K562 (cell line): ENCODE data around the gene ZNF652. TPM values are rescaled to one million over a fixed set of nuclear protein-coding genes. Genes with fewer than 3 reads are reported as not detected.
A peak's percentile ranks its signal among the peaks of the same experiment; 100 is the strongest.

ENCODE experiments used
- ATAC-seq: fragments of 200-7000 bp; cut with Tn5 transposase; 3 replicates; pipeline ENCODE4 v1.9.1; 2020; ENCODE audit warnings: moderate library complexity
- BruUV-seq: library from RNA; stranded (reverse); fragments of 400-500 nt; replicated peaks from 2 replicates; lab custom pipeline; 2021; lab: Mats Ljungman, UMichigan
- CTCF ChIA-PET: fragments of 300-600 bp; formaldehyde crosslinking; extraction: SDS; loops from one replicate; lab custom pipeline; 2021; ENCODE audit warnings: low intra/inter-chr PET ratio; lab: Yijun Ruan, JAX
- POLR2A ChIA-PET: fragments of 300-600, 350-650 bp; sonication (Branson Sonifier 250); formaldehyde crosslinking; extraction: SDS; loops from one replicate; lab custom pipeline; 2021; ENCODE audit warnings: antibody characterized with exemption, inconsistent platforms; lab: Yijun Ruan, JAX
- DNase-seq, 4 experiments: peaks; one replicate each; pipeline versions ENCODE4 v3.0.0 to v3.0.0-alpha.2; 2011 to 2018; ENCODE audit warnings: low spot score in 3 of 4, mixed read lengths in 3 of 4; ENCODE audit errors: extremely low read depth in 1 of 4
- FAIRE-seq: peaks from 2 replicates; lab custom pipeline; 2011; peaks lifted over from hg19 to GRCh38; lab: Jason Lieb, UNC
- H2AFZ ChIP-seq: 2 replicates; pipeline ENCODE4 v1.6.0; 2011; ENCODE audit warnings: low read depth, low read length, control low read depth, inconsistent platforms
- H3K27ac ChIP-seq: fragments of 200-600 bp; 3 replicates; pipeline ENCODE4 v1.8.0; 2011; ENCODE audit warnings: low read depth, mild to moderate bottlenecking, control low read depth, inconsistent platforms, low read length, moderate library complexity, mixed read lengths; ENCODE audit errors: extremely low read depth
- H3K27me3 ChIP-seq, 2 experiments: fragments of 300-600 bp in 1 of 2; 2 replicates in 1 of 2; 3 replicates in 1 of 2; pipeline versions ENCODE4 v1.6.0 to v1.8.0; 2011; ENCODE audit warnings: inconsistent platforms in 2 of 2, low read length in 2 of 2, mild to moderate bottlenecking in 1 of 2, mixed read lengths in 1 of 2, moderate library complexity in 1 of 2; ENCODE audit not compliant: control insufficient read depth in 2 of 2, insufficient read depth in 2 of 2
- H3K36me3 ChIP-seq: fragments of 300-600 bp; 3 replicates; pipeline ENCODE4 v1.8.0; 2011; ENCODE audit warnings: mild to moderate bottlenecking, low read length, inconsistent platforms; ENCODE audit not compliant: control insufficient read depth, insufficient read depth
- H3K4me1 ChIP-seq, 2 experiments: fragments of 200-600 bp in 1 of 2; replicated peaks in 1 of 2; 2 replicates in 1 of 2; 3 replicates in 1 of 2; pipeline versions ENCODE4 v1.5.1 to v1.8.0; 2011; ENCODE audit warnings: inconsistent platforms in 2 of 2, low read length in 2 of 2, mild to moderate bottlenecking in 1 of 2, mixed read lengths in 1 of 2, moderate library complexity in 1 of 2; ENCODE audit not compliant: control insufficient read depth in 2 of 2, insufficient read depth in 2 of 2
- H3K4me2 ChIP-seq: 2 replicates; pipeline ENCODE4 v1.6.1; 2011; ENCODE audit warnings: low read length, control low read depth, inconsistent platforms, mixed read lengths; ENCODE audit not compliant: insufficient read depth
- H3K4me3 ChIP-seq: fragments of 200-600 bp; sonication (generic), shearing (Covaris generic); 2 replicates; pipeline ENCODE4 v1.5.1; 2016; ENCODE audit warnings: control low read depth, inconsistent platforms
- H3K79me2 ChIP-seq: fragments of 200-600 bp; 3 replicates; pipeline ENCODE4 v1.8.0; 2011; ENCODE audit warnings: low read length, inconsistent platforms; ENCODE audit not compliant: control insufficient read depth, insufficient read depth
- H3K9ac ChIP-seq, 2 experiments: 2 replicates each; pipeline versions ENCODE4 v1.6.0 to v1.6.1; 2011; ENCODE audit warnings: low read depth in 2 of 2, low read length in 2 of 2, control low read depth in 1 of 2, inconsistent platforms in 1 of 2, mild to moderate bottlenecking in 1 of 2, mixed read lengths in 1 of 2; ENCODE audit not compliant: insufficient read depth in 1 of 2
- H3K9me1 ChIP-seq: one replicate; pipeline ENCODE4 v1.6.0; 2011; ENCODE audit warnings: inconsistent platforms, mild to moderate bottlenecking, low read length, moderate library complexity; ENCODE audit not compliant: control insufficient read depth, insufficient read depth
- H3K9me3 ChIP-seq: replicated peaks from 2 replicates; pipeline ENCODE4 v1.5.1; 2011; ENCODE audit warnings: low read depth, low read length, inconsistent platforms; ENCODE audit not compliant: control insufficient read depth, insufficient read depth
- H4K20me1 ChIP-seq: replicated peaks from 2 replicates; pipeline ENCODE4 v1.6.1; 2011; ENCODE audit warnings: low read length, inconsistent platforms, mixed read lengths; ENCODE audit not compliant: control insufficient read depth, insufficient read depth
- E2F8 ChIP-seq: fragments of 450-650 bp; IDR thresholded peaks from 2 replicates; pipeline ENCODE4 v1.7.1; 2018; ENCODE audit warnings: mild to moderate bottlenecking, low read depth; ENCODE audit not compliant: partially characterized antibody
- FOS ChIP-seq: IDR thresholded peaks from 3 replicates; pipeline ENCODE4 v1.6.1; 2011; ENCODE audit not compliant: insufficient read length; ENCODE audit errors: extremely low read depth
- HNRNPL ChIP-seq: fragments of 200-400 bp; formaldehyde crosslinking; IDR thresholded peaks from 2 replicates; pipeline ENCODE4 v1.6.1; 2017; ENCODE audit warnings: low read depth, mild to moderate bottlenecking, low read length
- MEF2D ChIP-seq: conservative IDR thresholded peaks from 2 replicates; pipeline ENCODE4 v1.6.1; 2016; ENCODE audit warnings: low read depth, missing genetic modification characterization, missing compliant biosample characterization
- NEUROD1 ChIP-seq: fragments of 150-350 bp; IDR thresholded peaks from 2 replicates; pipeline ENCODE4 v1.6.1; 2014; ENCODE audit warnings: borderline replicate concordance, low read length, low read depth; ENCODE audit not compliant: partially characterized antibody
- NFIX ChIP-seq: fragments of 250-450 bp; sonication (Bioruptor Pico); IDR thresholded peaks from 2 replicates; pipeline ENCODE4 v1.4.0; 2020; ENCODE audit warnings: low read depth, mild to moderate bottlenecking, moderate library complexity
- NRF1 ChIP-seq, 2 experiments: fragments of 450-650 bp; IDR thresholded peaks in 1 of 2; conservative IDR thresholded peaks in 1 of 2; 2 replicates each; pipeline ENCODE4 v1.6.1; 2014; ENCODE audit warnings: mild to moderate bottlenecking in 2 of 2
- POLR2G ChIP-seq: fragments of 200-400 bp; formaldehyde crosslinking; IDR thresholded peaks from 2 replicates; pipeline ENCODE4 v1.6.1; 2017; ENCODE audit warnings: low read depth, mild to moderate bottlenecking, antibody characterized with exemption, low read length, moderate library complexity
- TEAD1 ChIP-seq, 2 experiments: fragments of 450-650 bp in 1 of 2; sonication (generic) in 1 of 2; formaldehyde crosslinking; IDR thresholded peaks; 2 replicates each; pipeline versions ENCODE4 v1.4.0 to v1.8.0; 2020 to 2022; ENCODE audit warnings: mild to moderate bottlenecking in 2 of 2, missing genetic modification reagents in 1 of 2
- WGBS: fragments of 100-300 bp; shearing (Covaris generic); methylation state at CpG from one replicate; pipeline ENCODE4 v1.1.6; 2016; ENCODE audit warnings: low coverage, mixed read lengths; ENCODE audit not compliant: insufficient coverage; ENCODE audit errors: missing lambda C conversion rate; 5-methylcytosine and 5-hydroxymethylcytosine counted together
- in situ Hi-C: fragments of 300-500 bp; cut with MboI; formaldehyde crosslinking; loops from 4 replicates; pipeline ENCODE4 v1.15.0; 2018; ENCODE audit warnings: inconsistent platforms, mixed read lengths
- intact Hi-C: fragments of 100-400 bp; cut with micrococcal nuclease; formaldehyde crosslinking; loops from 2 replicates; pipeline ENCODE4 v1.14.2; 2022
- polyA plus RNA-seq, 8 experiments: library from polyadenylated mRNA; depleted of rRNA in 4 of 8; stranded (reverse) in 5 of 8; unstranded in 3 of 8; fragments of >200 nt; fragmentation: Nextera tagmentation in 2 of 8; fragmentation: Illumina TruSeq in 1 of 8; extraction: Ambion mirVana in 2 of 8; extraction: Trizol in 1 of 8; gene quantifications; 2 replicates each; pipeline versions ENCODE4 v1.2.1 to v1.2.3, GENCODE V29; 2011 to 2014; ENCODE audit warnings: inconsistent platforms in 1 of 8, missing spikeins in 1 of 8
- total RNA-seq, 7 experiments: library from RNA; depleted of rRNA in 6 of 7; stranded (reverse); fragments of >200 nt in 6 of 7; fragmentation: Illumina TruSeq in 2 of 7; extraction: Trizol in 2 of 7; gene quantifications; 2 replicates each; pipeline versions ENCODE4 v1.2.1 to v1.2.3, GENCODE V29; 2011 to 2021; ENCODE audit warnings: low replicate concordance in 1 of 7

Gene ZNF652
- total and polyA plus RNA-seq, 9 of the 15 experiments (the other 6 are each of a cell fraction or from before 2014, with no cell fraction given), result 5.1 to 15.5 (median 7.8) TPM

- TF ChIP-seq E2F8 (no peak), HNRNPL (no peak), TEAD1 (CRISPR knock-in tag; IDR thresholded peaks at IDR 0.05) (no peak), NFIX (CRISPR knock-in tag) (no peak), NEUROD1 (no peak), NRF1 (conservative IDR thresholded peaks at IDR 0.05 in 1 of 2, IDR thresholded peaks at IDR 0.05 in 1 of 2) (no peak), MEF2D (no peak)
Measured at GRCh38 chr17:49403514-49404289, 41.7 kb upstream of the ZNF652 start (continued).

- no peaks in the 10 kb centered on the region for H3K79me2 ChIP-seq
- H3K9me3 ChIP-seq, result no peaks in the 10 kb centered on the region
- H3K4me2 ChIP-seq, result no peak overlapping the region
- WGBS, result 86% methylated on average over 5 of the region's 6 CpGs
- no peaks in the 10 kb centered on the region for H3K27me3 ChIP-seq
- H3K27ac ChIP-seq, result no peak overlapping the region
- TF ChIP-seq POLR2G, result 0 out of 2 replicates have a peak, but pooled peaks have one; percentile 17
- TF ChIP-seq FOS, result no peak
- no TSS peak for BruUV-seq
- H4K20me1 ChIP-seq, result no peaks in the 10 kb centered on the region
- ChIA-PET POLR2A (interaction anchor here (1.5 kb wide), 1 partner anchor 12 kb away, joined by 3 read pairs; no protein-coding TSS in a partner anchor), CTCF (no interaction called here)
- no peak overlapping the region for H3K9ac ChIP-seq
- no peak overlapping the region for H3K4me3 ChIP-seq
- no peaks in the 10 kb centered on the region for H3K9me1 ChIP-seq
- H2AFZ ChIP-seq, result no peak overlapping the region
- in situ Hi-C loops, result no loop called here
- DNase-seq (no peak), ATAC-seq (no peak), FAIRE-seq (no peak)
- no peaks in the 10 kb centered on the region; a peak in 1 of 5 replicates for H3K4me1 ChIP-seq
- H3K36me3 ChIP-seq, result peaks cover 52% of the 10 kb centered on the region
- intact Hi-C loops, result no loop called here
Measured at GRCh38 chr17:49402706-49403105, 40.7 kb upstream of the ZNF652 start.
